ENCODE measurements around the gene TMEM43. TPM values are rescaled to one million over a fixed set of nuclear protein-coding genes. Genes with fewer than 3 reads are reported as not detected.
A peak's percentile ranks its signal among the peaks of the same experiment; 100 is the strongest.

TMEM43 gene
- total and polyA plus RNA-seq, 2 of the 8 experiments (the other 6 are each of a cell fraction or from before 2014, with no cell fraction given): 27.0 to 33.7 TPM

DNA sequence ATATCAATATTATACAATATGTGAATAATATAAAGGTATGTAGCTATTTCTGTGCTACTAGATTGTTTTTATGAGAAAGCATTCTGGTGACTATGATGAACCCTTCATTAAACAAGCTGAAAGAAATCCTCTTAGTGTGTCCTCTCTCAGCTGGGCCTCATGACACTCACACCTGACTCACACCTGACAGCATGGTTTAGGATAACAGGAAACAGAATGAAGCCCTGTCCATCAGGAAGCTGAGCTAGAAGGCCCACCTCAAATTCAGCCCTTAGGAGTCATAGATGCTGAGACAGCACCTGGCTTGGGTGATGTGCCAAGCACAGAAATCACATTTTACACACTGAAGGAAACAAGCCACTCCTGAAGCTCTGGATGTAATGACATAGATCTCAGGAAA, 31.0 kb upstream of the TMEM43 start:
- Histone ChIP-seq H3K36me3 (ENCODE audit: control insufficient read depth in 2 of 4, insufficient read depth in 4 of 4, low read length in 3 of 4) (no peaks in the 10 kb centered on the region), H3K4me3 (ENCODE audit: extremely low read depth in 1 of 4, insufficient read depth in 2 of 4, low read depth in 3 of 4, low read length in 4 of 4) (no peak overlapping the region), H4K20me1 (replicated peaks in 1 of 2; ENCODE audit: control insufficient read depth in 1 of 2, insufficient read depth in 2 of 2, low read length in 2 of 2) (no peaks in the 10 kb centered on the region), H3K4me1 (replicated peaks in 1 of 4; ENCODE audit: control insufficient read depth in 3 of 4, insufficient read depth in 4 of 4, low read length in 3 of 4) (no peaks in the 10 kb centered on the region), H2AK5ac (ENCODE audit: low read depth, low read length) (no peak overlapping the region), H2BK5ac (ENCODE audit: low read depth, low read length) (no peak overlapping the region), H3K27me3 (replicated peaks in 1 of 4; ENCODE audit: control insufficient read depth in 3 of 4, extremely low read depth in 1 of 4, insufficient read depth in 3 of 4, low read length in 3 of 4) (no peaks in the 10 kb centered on the region), H3K23me2 (ENCODE audit: low read depth, low read length) (no peaks in the 10 kb centered on the region), H2BK15ac (ENCODE audit: low read length) (peak overlapping the region; percentile 33; the same call in 1 of the 2 replicates), H3K4ac (replicated peaks; ENCODE audit: insufficient read length, low read depth, low read length) (no peak overlapping the region), H2BK20ac (ENCODE audit: low read length) (no peak overlapping the region), H2BK120ac (replicated peaks; ENCODE audit: low read depth, low read length) (no peak overlapping the region), H3K9me3 (ENCODE audit: insufficient read depth in 2 of 2, low read depth in 1 of 2, low read length in 1 of 2) (no peaks in the 10 kb centered on the region), H3K9ac (replicated peaks in 1 of 4; ENCODE audit: extremely low read depth in 1 of 4, low read depth in 3 of 4, low read length in 3 of 4) (no peak overlapping the region), H3K18ac (ENCODE audit: extremely low read depth, low read length) (no peak overlapping the region), H4K8ac (ENCODE audit: extremely low read depth, insufficient read depth, low read length) (no peak overlapping the region), H3K4me2 (ENCODE audit: insufficient read depth in 1 of 2, low read depth in 2 of 2, low read length in 2 of 2) (no peak overlapping the region), H3K56ac (replicated peaks; ENCODE audit: insufficient read length, low read depth, low read length) (no peak overlapping the region), H3K23ac (ENCODE audit: insufficient read length) (no peak overlapping the region), H4K5ac (ENCODE audit: insufficient read length, low read depth, low read length) (no peak overlapping the region), H3K79me2 (ENCODE audit: control insufficient read depth in 1 of 2, insufficient read depth in 2 of 2, low read length in 2 of 2) (no peaks in the 10 kb centered on the region), H2AFZ (ENCODE audit: low read length) (no peak overlapping the region), H3K27ac (ENCODE audit: low read depth, low read length) (no peak overlapping the region), H3K14ac (ENCODE audit: insufficient read length) (no peak overlapping the region), H4K91ac (replicated peaks; ENCODE audit: insufficient read length, low read length) (no peak overlapping the region), H3K79me1 (ENCODE audit: low read depth, low read length) (no peaks in the 10 kb centered on the region), H2BK12ac (ENCODE audit: low read depth, low read length) (no peak overlapping the region)
- ChIA-PET CTCF (ENCODE audit: partially characterized antibody) (interaction anchor here (0.6 to 2.0 kb wide), 4 partner anchors 21 to 293 kb away, joined by 3 to 9 read pairs (median 6); no protein-coding TSS in a partner anchor), POLR2A (ENCODE audit: partially characterized antibody) (no interaction called here)
- DNase-seq (ENCODE audit: low read depth in 1 of 2, low spot score in 2 of 2): no peak
- FAIRE-seq: no peak
- TF ChIP-seq BACH1 (IDR thresholded peaks at IDR 0.05; ENCODE audit: low read length) (no peak), SAP30 (IDR thresholded peaks at IDR 0.05; ENCODE audit: insufficient read depth, insufficient replicate concordance, low read length) (no peak), KDM1A (IDR thresholded peaks at IDR 0.05; ENCODE audit: borderline replicate concordance, low read length) (no peak), JUN (IDR thresholded peaks at IDR 0.05; ENCODE audit: low read depth, low read length) (no peak), HDAC6 (IDR thresholded peaks at IDR 0.05; ENCODE audit: low read depth, low read length) (no peak), POU5F1 (IDR thresholded peaks at IDR 0.05; ENCODE audit: low read depth, low read length) (no peak), POLR2A (IDR thresholded peaks at IDR 0.05; ENCODE audit: control extremely low read depth in 1 of 2, low read depth in 2 of 2, low read length in 2 of 2) (no peak), FOSL1 (IDR thresholded peaks at IDR 0.05; ENCODE audit: insufficient read depth, low read depth, low read length) (no peak), CBX5 (IDR thresholded peaks at IDR 0.05; ENCODE audit: low read depth, low read length) (no peak), CHD2 (IDR thresholded peaks at IDR 0.05; ENCODE audit: low read length) (no peak), EZH2 (IDR thresholded peaks at IDR 0.05; ENCODE audit: low read depth, low read length, severe bottlenecking) (no peak), SP4 (IDR thresholded peaks at IDR 0.05; ENCODE audit: low read length) (no peak), TBP (IDR thresholded peaks at IDR 0.05; ENCODE audit: low read depth, low read length) (no peak), CREB1 (IDR thresholded peaks at IDR 0.05) (no peak), TCF12 (IDR thresholded peaks at IDR 0.05; ENCODE audit: low read depth, low read length) (no peak), SIX5 (IDR thresholded peaks at IDR 0.05; ENCODE audit: low read depth, low read length) (no peak)
- TF ChIP-seq, protein P1, sequence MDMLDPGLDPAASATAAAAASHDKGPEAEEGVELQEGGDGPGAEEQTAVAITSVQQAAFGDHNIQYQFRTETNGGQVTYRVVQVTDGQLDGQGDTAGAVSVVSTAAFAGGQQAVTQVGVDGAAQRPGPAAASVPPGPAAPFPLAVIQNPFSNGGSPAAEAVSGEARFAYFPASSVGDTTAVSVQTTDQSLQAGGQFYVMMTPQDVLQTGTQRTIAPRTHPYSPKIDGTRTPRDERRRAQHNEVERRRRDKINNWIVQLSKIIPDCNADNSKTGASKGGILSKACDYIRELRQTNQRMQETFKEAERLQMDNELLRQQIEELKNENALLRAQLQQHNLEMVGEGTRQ (IDR thresholded peaks at IDR 0.05; ENCODE audit: low read length): no peak
